Ishikawa (cell line): Measurements from ENCODE around the gene TUSC1.

Experiments used
- EP300 ChIP-seq: IDR thresholded peaks from 2 replicates; pipeline ENCODE4 v1.6.1; 2012; ENCODE audit warnings: borderline replicate concordance
- TAF1 ChIP-seq: IDR thresholded peaks from 2 replicates; pipeline ENCODE4 v1.6.1; 2012; ENCODE audit warnings: low read depth, mild to moderate bottlenecking
- YY1 ChIP-seq: IDR thresholded peaks from 2 replicates; pipeline ENCODE4 v1.6.1; 2012; ENCODE audit warnings: low read depth
- TF ChIP-seq, protein P1 (sequence below): IDR thresholded peaks from 2 replicates; pipeline ENCODE4 v1.6.1; 2012

DNA sequence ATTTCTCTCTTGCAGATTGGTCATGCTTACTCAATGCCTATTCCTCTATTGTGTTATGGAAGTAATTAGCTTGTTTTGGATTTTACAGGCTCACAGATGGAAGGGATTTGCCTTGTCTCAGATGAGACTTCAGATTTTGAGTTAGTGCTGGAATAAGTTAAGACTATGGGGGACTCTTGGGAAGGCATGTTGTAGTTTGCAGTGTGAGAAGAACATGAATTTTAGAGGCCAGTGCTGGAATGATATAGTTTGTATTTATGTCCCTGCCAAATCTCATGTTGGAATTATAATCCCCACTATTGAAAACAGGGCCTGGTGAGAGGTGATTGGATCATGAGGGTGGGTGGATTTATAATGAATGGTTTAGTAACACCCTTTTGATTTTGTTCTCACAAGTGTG is 6.1 kb upstream of the TUSC1 start:
- TF ChIP-seq, protein P1, sequence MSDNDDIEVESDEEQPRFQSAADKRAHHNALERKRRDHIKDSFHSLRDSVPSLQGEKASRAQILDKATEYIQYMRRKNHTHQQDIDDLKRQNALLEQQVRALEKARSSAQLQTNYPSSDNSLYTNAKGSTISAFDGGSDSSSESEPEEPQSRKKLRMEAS: no peak
- no peak for TF ChIP-seq TAF1
- TF ChIP-seq EP300: no peak
- no peak for TF ChIP-seq YY1
